Subcutaneous abdominal adipose tissue (tissue), 5 donors: ENCODE measurements around the gene UBLCP1.
"Not testable (repeated sequence)": the region's sequence is repeated elsewhere in the genome, so short reads cannot be mapped to it uniquely, and the experiment has no call there.

ENCODE experiments used
- H3K27ac ChIP-seq: one replicate; pipeline ENCODE4 v1.7.0; 2013; ENCODE audit warnings: low read depth, mild to moderate bottlenecking, inconsistent platforms, low read length, moderate library complexity
- H3K27me3 ChIP-seq, 5 donors: one replicate each; pipeline ENCODE4 v1.7.0; 2013; ENCODE audit warnings: low read length in 5 of 5, inconsistent platforms in 1 of 5; ENCODE audit not compliant: control insufficient read depth in 5 of 5, insufficient read depth in 4 of 5
- H3K36me3 ChIP-seq, 5 donors: one replicate each; pipeline ENCODE4 v1.7.0; 2013; ENCODE audit warnings: low read length in 5 of 5; ENCODE audit not compliant: control insufficient read depth in 5 of 5, insufficient read depth in 5 of 5
- H3K4me1 ChIP-seq, 5 donors: one replicate each; pipeline ENCODE4 v1.7.0; 2013; ENCODE audit warnings: low read length in 5 of 5, mild to moderate bottlenecking in 3 of 5, moderate library complexity in 1 of 5; ENCODE audit not compliant: control insufficient read depth in 5 of 5, insufficient read depth in 5 of 5
- H3K4me3 ChIP-seq, 5 donors: one replicate each; pipeline ENCODE4 v1.7.0; 2013; ENCODE audit warnings: low read length in 5 of 5, low read depth in 1 of 5
- H3K9ac ChIP-seq, 5 donors: one replicate each; pipeline ENCODE4 v1.7.0; 2013; ENCODE audit warnings: low read length in 5 of 5, mild to moderate bottlenecking in 4 of 5, moderate library complexity in 3 of 5
- H3K9me3 ChIP-seq, 5 donors: one replicate each; pipeline ENCODE4 v1.7.0; 2013; ENCODE audit warnings: low read length in 5 of 5; ENCODE audit not compliant: control insufficient read depth in 5 of 5
- donor health status: healthy.
- donor health status: healthy.
- donor health status: healthy.
- donor health status: healthy.
- donor health status: healthy.

The UBLCP1 gene

DNA sequence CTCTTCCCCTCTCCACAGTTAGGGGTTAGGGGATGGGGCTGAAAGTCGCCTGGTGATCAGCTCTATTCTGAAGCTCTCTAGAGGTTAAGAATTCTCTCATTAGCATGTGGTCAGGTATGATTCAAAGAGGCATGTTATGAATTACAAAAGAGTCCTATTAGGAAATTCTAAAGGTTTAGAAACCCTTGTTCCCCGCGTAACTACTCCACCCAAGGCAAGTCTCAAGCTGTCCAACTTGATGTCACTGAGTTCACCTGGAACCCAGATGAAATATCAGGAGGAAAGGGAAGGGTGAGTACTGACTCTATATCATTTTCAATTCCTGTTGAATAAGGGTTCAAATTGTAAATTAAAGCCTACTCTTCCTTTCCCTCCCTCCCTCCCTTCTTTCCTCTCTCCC, 35.6 kb upstream of the UBLCP1 start:
- Histone ChIP-seq H3K4me3 (no peak overlapping the region), H3K9me3 (no peaks in the 10 kb centered on the region), H3K27me3 (no peaks in the 10 kb centered on the region), H3K9ac (no peak overlapping the region), H3K27ac (no peak overlapping the region), H3K36me3 (no peaks in the 10 kb centered on the region), H3K4me1 (no peaks in the 10 kb centered on the region)

DNA sequence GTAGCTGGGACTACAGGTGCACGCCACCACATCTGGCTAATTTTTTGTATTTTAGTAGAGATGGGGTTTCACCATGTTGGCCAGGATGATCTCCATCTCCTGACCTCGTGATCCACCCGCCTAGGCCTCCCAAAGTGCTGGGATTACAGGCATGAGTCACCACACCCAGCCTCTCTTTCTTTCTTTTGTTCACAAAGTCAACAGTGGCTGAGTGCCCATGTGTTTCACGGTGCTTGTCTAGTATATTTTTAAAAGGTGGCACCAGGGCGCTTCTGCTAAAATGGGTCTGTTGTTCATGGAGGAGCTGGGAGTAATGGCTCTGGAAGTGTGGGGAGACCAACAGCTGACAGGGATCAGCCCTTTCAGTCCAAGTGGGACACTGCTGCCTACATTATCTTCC, 35.0 kb upstream of the UBLCP1 start:
- not testable (repeated sequence) for H3K27me3 ChIP-seq, H3K36me3 ChIP-seq, H3K4me1 ChIP-seq, H3K4me3 ChIP-seq, H3K9ac ChIP-seq, H3K9me3 ChIP-seq, H3K27ac ChIP-seq

DNA sequence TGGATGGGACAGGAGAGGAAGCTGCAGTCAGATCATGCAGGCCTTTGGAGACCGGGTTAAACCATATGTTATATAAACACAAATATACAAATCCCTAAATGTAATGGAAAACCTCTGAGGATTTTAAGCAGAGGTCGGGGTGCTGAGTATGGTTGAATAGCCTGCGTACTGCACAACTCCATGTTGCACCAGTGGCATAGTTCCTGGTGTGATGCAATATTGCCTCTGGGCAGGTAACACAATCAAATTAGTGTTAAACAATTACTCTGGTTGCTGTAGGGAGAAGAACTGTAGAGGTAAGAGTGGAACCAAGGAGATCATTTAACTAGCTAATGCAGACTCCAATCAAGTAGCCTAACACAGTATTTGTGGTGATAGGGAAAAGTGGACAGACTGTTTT, 32.4 kb upstream of the UBLCP1 start:
- Histone ChIP-seq H3K36me3 (no peaks in the 10 kb centered on the region), H3K27me3 (no peaks in the 10 kb centered on the region), H3K4me1 (no peaks in the 10 kb centered on the region), H3K4me3 (no peak overlapping the region), H3K27ac (no peak overlapping the region), H3K9me3 (no peaks in the 10 kb centered on the region), H3K9ac (no peak overlapping the region)

- Histone ChIP-seq H3K4me3 (no peak overlapping the region), H3K9me3 (no peaks in the 10 kb centered on the region), H3K27me3 (no peaks in the 10 kb centered on the region), H3K4me1 (no peaks in the 10 kb centered on the region), H3K27ac (no peak overlapping the region), H3K36me3 (no peaks in the 10 kb centered on the region), H3K9ac (no peak overlapping the region)
Observed at GRCh38 chr5:159231167-159231566, 31.9 kb upstream of the UBLCP1 start.

- H3K27me3 ChIP-seq, H3K27ac ChIP-seq: not testable (repeated sequence)
Observed at GRCh38 chr5:159235871-159236520, 27.1 kb upstream of the UBLCP1 start.

DNA sequence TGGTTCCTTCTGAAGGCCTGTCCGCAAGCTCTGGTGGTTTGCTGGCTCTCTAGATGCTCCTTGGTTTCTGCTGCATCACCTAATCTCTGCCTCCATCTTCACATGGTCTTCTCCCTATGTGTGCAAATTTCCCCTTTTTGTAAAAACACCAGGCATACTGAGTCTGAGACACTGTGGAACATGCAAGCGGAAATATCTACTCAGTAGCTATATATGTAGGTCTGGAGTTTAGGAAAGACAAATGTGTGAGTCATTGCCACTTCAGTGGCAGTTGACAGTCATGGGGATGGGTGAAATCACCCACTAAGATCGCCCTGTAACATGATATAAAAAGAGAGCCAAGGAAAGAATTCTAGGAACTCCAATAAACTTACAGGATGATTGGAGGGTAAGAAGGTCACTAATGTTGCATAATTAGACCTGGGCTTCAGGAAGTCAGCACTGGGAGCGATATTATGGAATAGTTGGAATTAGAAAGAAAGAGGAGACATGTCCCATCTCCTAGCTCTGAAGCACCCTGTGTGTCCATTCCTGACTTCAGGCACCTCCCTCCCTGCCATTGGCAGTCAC, 22.7 kb upstream of the UBLCP1 start:
- Histone ChIP-seq H3K4me3 (no peak overlapping the region), H3K9me3 (no peaks in the 10 kb centered on the region)

More at GRCh38 chr5:159235871-159236520, 27.1 kb upstream of the UBLCP1 start:
- H3K4me3 ChIP-seq, H3K4me1 ChIP-seq, H3K9ac ChIP-seq, H3K36me3 ChIP-seq, H3K9me3 ChIP-seq: not testable (repeated sequence)

GRCh38 chr5:159241946-159242552, 21.0 kb upstream of the UBLCP1 start:
- no peak overlapping the region for H3K27ac ChIP-seq
- H3K9me3 ChIP-seq, result no peaks in the 10 kb centered on the region
- H3K4me1 ChIP-seq, result no peaks in the 10 kb centered on the region
- no peak overlapping the region for H3K9ac ChIP-seq
- H3K4me3 ChIP-seq, result no peak overlapping the region
- peaks cover 0 to 3% (median 0%) of the 10 kb centered on the region in 5 donors for H3K27me3 ChIP-seq
- no peaks in the 10 kb centered on the region for H3K36me3 ChIP-seq

More for the DNA sequence above, 22.7 kb upstream of the UBLCP1 start:
- no peak overlapping the region for H3K27ac ChIP-seq
- no peaks in the 10 kb centered on the region for H3K36me3 ChIP-seq
- H3K27me3 ChIP-seq, result no peaks in the 10 kb centered on the region
- H3K9ac ChIP-seq, result no peak overlapping the region
- H3K4me1 ChIP-seq, result no peaks in the 10 kb centered on the region

- no peaks in the 10 kb centered on the region for H3K9me3 ChIP-seq
- H3K27me3 ChIP-seq, result peaks cover 0 to 3% (median 0%) of the 10 kb centered on the region in 5 donors
- no peak overlapping the region for H3K9ac ChIP-seq
- H3K4me3 ChIP-seq, result no peak overlapping the region
- H3K4me1 ChIP-seq, result no peaks in the 10 kb centered on the region
- no peak overlapping the region for H3K27ac ChIP-seq
- no peaks in the 10 kb centered on the region for H3K36me3 ChIP-seq
Observed at GRCh38 chr5:159242656-159243055, 20.4 kb upstream of the UBLCP1 start.

DNA sequence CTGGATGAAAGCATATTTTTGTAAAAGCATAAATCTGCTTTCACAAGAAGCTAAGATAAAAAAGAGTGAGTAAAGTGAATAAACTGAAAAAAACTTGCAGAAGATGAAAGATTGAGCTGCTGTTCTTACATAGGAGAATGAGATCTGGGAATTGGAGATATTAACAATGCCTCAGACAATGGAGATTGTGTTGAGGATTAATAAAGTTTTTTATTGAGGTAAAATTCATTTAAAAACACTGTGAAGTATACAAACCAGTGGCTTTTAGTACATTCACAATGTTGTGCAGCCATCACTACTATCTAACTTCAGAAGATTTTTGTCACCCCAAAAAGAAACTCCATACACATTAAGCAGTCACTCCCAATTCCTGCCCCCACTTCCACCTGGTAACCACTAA, 19.7 kb upstream of the UBLCP1 start:
- H3K9ac ChIP-seq, result no peak overlapping the region
- no peak overlapping the region for H3K27ac ChIP-seq
- no peaks in the 10 kb centered on the region for H3K4me1 ChIP-seq
- no peaks in the 10 kb centered on the region for H3K9me3 ChIP-seq
- H3K4me3 ChIP-seq, result no peak overlapping the region
- no peaks in the 10 kb centered on the region for H3K36me3 ChIP-seq
- H3K27me3 ChIP-seq, result peaks cover 0 to 3% (median 0%) of the 10 kb centered on the region in 5 donors

GRCh38 chr5:159244163-159244562, 18.9 kb upstream of the UBLCP1 start:
- H3K27me3 ChIP-seq, result peaks cover 0 to 3% (median 0%) of the 10 kb centered on the region in 5 donors
- H3K36me3 ChIP-seq, result no peaks in the 10 kb centered on the region
- H3K4me1 ChIP-seq, result no peaks in the 10 kb centered on the region
- no peak overlapping the region for H3K9ac ChIP-seq
- no peaks in the 10 kb centered on the region for H3K9me3 ChIP-seq
- H3K4me3 ChIP-seq, result no peak overlapping the region
- H3K27ac ChIP-seq, result no peak overlapping the region
